WI38 (cell line): ENCODE results near the gene TMEM106C.

Experiments used
- H3K4me3 ChIP-seq: 2 replicates; pipeline ENCODE4 v1.5.1; 2011; ENCODE audit warnings: low read depth, mild to moderate bottlenecking, control low read depth, low read length
- CTCF ChIP-seq: IDR thresholded peaks from 2 replicates; pipeline ENCODE4 v1.5.1; 2012; ENCODE audit warnings: low read depth, mild to moderate bottlenecking, control low read depth, low read length

Gene TMEM106C

GRCh38 chr12:47980197-47980596 lies 16.8 kb downstream of the TMEM106C start:
- TF ChIP-seq CTCF: no peak
- H3K4me3 ChIP-seq: no peak overlapping the region

- no peak for TF ChIP-seq CTCF
- no peak overlapping the region for H3K4me3 ChIP-seq
These were observed 17.5 kb downstream of the TMEM106C start for GRCh38 chr12:47980779-47981495.

GRCh38 chr12:47981496-47982260 lies 18.3 kb downstream of the TMEM106C start:
- TF ChIP-seq CTCF: no peak
- H3K4me3 ChIP-seq: no peak overlapping the region

GRCh38 chr12:47982311-47982710 lies 18.9 kb downstream of the TMEM106C start:
- no peak overlapping the region for H3K4me3 ChIP-seq
- no peak for TF ChIP-seq CTCF

- TF ChIP-seq CTCF: no peak
- no peak overlapping the region for H3K4me3 ChIP-seq
These were observed 19.4 kb downstream of the TMEM106C start for GRCh38 chr12:47982770-47983169.

GRCh38 chr12:47983541-47984115 lies 20.2 kb downstream of the TMEM106C start:
- no peak for TF ChIP-seq CTCF

GRCh38 chr12:47984331-47984801 lies 21.0 kb downstream of the TMEM106C start:
- TF ChIP-seq CTCF: no peak
- H3K4me3 ChIP-seq: no peak overlapping the region

More at GRCh38 chr12:47983541-47984115, 20.2 kb downstream of the TMEM106C start:
- no peak overlapping the region for H3K4me3 ChIP-seq
